Fibroblast of skin of right quadriceps (primary cell): ENCODE measurements around the gene KCNH1.

Experiments used
- DNase-seq: peaks from one replicate; pipeline ENCODE4 v3.0.0-alpha.2; 2013

KCNH1 gene

DNA sequence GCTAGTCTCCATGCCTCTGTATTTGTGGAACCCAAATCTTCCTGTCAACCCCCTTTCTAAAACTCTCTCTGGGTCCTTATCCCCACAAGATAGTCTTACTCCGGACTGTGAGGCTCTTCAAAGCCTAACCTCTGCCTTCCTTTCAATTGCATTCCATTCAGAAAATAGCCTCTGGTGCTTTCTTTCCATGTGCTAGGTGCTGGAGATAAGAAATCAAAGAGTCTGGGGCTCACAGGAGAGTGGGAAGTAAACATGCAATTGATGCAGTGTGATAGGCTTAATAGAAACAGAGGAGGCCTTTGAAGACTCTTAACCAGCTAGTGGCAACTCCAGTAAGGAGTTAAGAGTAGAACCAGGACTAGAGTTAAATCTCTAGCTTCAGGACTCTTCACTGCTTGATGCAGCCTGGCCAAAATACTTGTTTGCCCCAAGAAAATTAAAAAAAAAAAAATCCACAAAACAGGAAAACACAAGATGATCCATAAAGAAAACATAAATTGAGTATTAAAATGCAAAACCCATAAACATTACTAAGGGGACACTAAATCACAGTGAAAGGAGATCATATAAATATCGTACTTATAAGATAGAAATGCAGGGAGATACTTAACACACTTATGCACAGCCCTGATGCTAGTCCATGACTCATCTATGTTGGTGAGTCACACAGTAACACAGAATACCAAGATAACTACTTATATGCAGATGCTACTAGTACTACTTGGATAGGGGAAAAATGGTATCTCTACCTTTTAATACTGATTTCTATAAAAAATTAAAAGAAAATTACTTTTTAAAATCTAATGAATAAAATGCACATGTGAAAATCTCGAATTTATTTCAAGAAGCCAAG is 341.5 kb downstream of the KCNH1 start:
- DNase-seq: peak; percentile 81

DNA sequence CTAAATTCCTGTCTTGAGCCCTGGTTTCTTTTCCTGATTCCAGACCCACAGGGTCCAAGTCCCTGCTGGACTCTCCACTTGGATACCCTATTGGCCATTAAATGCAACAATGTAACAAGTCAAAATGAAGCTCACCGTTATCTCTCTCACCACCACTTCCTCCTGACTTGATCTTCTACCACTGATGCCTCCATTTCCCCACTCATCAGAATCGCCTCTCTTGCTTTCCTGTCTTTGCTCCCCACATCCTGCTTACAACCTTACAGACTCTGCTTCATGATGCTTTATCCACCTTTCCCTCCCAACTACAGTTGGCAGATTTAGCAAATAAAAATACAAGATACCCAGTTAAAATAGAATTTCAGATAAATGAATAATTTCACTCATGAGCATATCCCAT is 343.8 kb downstream of the KCNH1 start:
- DNase-seq: no peak

DNA sequence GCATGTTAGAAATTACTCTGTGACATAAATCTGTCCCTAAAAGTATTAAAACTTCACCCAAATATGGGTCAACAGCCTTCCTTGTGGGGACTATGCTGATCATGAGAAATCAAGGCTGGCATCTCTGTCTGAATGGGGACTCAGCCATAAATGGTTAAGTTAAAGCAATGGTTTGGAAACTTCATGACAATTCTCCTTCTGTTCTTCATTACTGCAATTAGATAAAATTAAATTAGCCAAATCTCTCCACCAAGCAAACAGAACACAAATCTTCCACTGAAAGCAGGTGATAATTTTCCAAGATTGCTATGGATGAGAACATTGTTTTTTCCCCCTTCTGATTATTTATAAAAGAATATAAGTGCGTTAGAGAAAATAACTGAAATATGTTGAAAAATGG is 346.1 kb downstream of the KCNH1 start:
- no peak for DNase-seq

DNA sequence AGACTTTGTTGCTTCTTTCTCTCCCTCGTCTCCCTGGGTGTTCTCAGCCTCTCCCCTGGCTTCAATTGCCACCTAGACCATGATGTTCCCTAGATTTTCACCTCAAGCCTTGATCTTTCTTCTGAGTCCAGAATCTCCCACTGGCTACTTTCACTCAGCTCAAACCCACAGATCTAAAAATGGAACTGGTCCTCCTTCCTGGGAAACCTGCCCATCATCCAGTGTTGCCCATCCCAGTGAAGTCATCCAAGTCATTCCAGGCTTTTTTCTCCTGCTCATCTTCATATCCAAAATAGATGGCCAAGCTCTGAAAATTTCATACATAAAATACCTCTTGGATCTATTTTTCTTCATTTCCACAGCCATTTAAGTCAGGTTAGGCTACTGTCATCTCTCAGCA is 347.4 kb downstream of the KCNH1 start:
- DNase-seq: no peak

DNA sequence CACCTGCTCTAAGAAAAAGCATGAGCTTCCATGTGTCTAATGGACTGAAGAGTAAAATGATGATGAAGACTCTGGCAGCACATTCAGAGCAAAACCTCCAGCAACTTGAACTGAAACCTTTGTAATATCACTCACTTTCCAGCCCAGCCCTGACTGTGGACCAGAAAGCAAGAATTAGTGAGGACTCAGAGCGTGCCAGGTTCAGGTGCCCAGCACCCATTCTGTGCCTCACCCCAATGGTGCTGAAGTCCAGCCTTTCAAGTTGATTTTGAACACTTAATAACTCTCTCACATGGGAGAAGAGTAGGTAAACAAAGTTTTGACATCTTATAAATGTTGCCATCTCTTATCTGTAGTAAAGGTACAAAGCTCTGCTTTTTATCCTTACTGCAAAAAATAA is 350.0 kb downstream of the KCNH1 start:
- DNase-seq: no peak

DNA sequence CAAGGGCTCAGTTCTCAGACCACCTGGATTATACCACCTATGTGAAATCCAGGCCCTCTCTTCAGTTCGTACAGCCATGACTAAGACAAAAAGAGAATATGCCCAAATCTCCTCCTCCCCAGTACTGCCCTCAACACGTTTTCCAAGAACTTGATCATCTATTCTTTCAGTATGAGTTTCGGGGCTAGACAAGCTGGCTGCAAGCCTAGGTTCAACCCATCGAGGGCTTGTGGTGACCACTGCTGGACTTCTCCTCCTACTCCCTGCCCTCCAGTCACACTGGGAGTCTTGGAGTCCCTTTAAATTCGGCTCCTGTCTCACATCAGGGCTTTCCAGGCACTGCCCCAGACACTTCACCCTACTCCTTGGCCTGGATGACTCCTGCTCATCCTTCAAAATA is 352.3 kb downstream of the KCNH1 start:
- no peak for DNase-seq

DNA sequence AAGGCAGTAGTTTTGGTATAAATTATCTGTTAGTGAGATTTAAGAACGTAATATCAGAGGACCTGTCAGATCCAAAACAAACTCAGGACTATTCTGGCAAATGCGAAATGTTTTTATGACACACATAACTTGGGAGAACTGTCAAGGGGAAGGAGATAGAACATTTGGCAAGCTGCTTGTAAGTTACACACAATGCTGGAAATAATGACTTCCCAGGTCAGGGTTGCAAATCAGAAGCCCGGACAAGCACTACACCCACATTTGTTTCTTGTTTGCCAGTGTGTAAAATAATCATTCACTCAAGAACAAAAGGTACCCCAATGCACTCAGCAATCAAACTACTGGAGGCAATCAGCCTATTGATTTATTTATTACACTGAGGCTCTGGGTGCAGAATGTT is 354.7 kb downstream of the KCNH1 start:
- DNase-seq: no peak

DNA sequence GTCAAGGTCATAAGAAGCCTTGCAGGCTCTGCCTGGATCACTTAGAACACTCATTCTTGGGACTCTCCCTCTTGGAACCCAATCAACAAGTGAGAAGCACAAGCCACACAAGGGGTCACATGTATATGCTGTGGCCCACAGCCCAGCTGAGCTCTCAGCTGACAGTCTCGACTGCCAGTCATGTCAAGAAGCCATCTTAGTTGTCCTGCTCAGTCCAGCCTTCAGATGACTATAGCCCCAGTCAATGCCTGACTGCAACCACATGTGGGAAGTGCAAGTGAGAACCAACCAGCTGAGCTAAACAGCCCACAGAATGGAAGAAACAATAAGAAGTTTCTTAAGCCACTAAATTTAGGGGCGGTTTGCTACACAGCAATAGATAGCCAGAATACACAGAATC is 356.0 kb downstream of the KCNH1 start:
- DNase-seq: no peak

DNA sequence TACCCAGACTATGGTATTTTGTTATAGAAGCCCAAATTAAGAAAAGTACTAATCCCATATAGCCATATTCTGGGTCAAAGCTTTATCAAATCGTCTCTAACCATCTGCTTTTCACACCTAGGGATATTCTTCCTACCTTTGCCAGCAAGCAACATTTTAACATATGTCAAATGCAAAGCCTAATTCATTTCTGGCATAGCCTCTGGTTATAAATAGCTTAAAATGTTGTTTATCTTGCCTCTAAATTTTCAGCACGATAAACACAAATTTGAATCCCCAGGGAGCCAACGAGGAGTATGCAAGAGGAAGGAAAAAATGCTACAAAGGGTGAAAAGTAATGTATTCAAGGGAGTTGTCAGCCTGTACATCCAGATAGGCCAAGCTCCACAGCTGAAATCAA is 357.2 kb downstream of the KCNH1 start:
- DNase-seq: no peak

DNA sequence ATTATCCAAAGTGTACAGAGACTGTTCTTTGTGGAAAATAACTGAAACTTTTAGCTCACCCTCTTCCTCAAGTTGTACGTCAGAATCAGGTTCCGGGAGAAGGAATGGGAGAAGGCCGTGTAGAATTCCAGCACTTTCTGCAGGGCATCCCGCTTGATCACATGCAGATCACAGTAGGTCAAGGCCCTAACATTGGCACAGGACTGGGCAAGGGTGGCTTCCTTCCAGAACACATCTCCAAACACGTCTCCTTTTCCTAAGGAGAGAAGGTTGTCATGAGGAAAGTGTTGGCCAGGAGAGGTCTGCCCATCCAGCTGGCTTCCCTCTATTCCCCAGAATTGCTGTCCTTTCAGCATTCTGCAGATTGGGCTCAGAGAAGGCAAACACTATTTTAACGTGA is 358.7 kb downstream of the KCNH1 start:
- DNase-seq: no peak

DNA sequence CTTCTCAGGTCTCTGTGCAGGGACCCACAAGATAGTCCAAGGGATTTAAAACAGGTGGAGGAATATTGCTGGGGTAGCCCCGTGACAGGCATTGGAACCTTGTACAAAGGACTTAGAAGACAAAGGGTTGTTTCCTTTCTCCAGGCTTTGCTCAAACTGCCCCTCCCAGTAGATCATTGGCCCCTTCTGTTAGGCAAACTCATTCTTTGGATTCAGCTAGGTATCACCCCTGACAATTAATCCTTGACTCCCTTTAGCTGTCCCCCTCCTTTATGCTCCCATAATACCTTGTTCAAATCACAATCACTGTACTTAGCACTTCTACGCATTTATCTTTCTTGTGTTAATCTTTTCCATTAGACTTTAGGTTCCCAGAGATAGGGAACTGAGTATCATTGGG is 360.5 kb downstream of the KCNH1 start:
- no peak for DNase-seq

DNA sequence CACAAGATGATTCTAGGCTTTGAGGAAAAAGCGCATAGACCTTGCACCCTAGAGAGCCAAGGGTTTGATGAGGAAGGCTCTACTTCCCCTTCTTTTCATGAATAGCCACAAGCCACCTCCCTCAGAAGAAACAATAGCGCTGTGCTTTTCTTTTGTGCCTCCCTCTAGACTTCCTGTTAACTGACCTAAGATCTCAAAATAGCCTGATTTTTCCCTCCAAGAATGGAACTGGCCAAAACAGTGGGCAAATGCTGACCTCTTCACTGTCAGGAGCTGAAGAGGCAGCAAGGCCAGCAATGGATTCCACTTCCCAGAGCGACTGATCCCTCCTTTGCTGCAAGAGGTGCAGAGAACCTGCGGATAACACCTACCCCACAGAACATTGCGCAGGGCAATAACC is 362.8 kb downstream of the KCNH1 start:
- no peak for DNase-seq

DNA sequence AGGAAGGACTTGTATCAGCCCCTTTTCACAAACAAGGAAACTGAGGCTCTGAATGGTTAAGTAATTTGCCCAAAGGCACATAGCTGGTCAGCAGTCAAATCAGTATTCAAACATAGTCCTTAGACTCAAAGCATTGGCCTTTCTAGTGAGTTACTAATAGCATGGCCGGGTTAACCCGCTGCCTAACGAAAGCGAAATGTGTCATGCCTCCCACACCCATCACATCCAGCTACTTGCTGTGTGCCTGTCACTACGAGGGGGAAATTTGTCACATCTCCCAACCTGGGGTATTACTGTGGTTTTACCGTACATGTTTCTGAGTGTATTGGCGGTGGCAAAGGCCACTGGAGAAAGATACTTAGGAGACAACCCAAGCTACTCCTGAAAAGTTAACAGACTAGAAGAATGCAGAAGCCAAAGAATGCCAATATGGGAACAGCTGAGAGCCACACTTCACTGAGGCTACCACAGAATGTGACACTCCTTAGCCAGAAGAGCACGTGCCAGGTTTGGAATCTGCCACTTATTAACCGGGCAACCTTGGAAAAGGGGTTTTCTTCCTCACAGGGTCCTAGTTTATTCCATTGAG is 363.5 kb downstream of the KCNH1 start:
- no peak for DNase-seq

DNA sequence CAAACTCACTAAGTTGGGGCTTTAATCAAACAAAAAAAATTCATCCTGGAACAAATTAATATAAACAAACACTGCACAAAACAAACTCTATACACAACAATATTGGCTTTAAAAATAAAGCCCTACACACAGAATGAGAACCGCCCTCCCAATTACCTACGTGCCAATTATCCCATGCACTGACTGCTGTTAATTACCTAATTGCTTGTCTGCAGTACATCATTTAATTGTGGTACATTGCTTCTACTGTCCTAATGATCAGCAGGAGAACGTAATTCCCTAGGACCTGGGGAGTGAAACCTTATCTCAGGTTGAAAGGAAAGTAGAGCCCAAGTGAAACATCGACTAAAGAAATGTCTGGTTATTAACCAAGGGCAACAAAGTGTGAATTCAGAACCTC is 364.5 kb downstream of the KCNH1 start:
- DNase-seq: no peak

DNA sequence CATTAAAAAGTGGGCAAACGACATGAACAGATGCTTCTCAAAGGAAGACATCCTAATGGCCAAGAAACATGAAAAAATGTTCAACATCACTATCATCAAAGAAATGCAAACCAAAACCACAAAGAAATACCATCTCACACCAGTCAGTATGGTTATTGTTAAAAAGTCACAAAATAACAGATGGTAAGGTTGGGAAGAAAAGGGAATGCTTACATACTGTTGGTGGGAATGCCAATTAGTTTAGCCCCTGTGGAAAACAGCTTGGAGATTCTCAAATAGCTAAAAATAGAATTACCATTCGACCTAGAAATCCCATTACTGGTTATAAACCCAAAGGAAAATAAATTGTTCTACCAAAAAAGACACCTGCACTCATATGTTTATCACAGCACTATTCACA is 369.4 kb downstream of the KCNH1 start:
- no peak for DNase-seq

DNA sequence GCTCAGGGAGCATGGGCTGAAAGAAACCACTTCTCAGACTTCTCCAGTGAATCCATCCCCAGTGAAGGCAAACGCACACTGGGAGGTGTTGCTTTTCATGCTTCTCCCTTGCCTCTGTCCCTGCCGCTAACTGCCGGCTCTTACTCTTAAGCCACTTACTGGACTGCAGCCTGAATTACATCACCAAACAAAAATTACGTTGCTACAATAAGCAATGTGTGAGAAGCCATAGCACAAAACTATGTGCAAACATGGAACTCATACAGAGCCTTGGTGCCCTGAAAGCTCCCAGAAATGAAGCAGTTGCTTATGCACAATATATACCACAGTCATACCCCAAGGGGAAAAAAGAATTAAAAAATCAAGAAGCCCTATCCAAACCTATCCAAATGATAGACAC is 375.2 kb downstream of the KCNH1 start:
- no peak for DNase-seq

DNA sequence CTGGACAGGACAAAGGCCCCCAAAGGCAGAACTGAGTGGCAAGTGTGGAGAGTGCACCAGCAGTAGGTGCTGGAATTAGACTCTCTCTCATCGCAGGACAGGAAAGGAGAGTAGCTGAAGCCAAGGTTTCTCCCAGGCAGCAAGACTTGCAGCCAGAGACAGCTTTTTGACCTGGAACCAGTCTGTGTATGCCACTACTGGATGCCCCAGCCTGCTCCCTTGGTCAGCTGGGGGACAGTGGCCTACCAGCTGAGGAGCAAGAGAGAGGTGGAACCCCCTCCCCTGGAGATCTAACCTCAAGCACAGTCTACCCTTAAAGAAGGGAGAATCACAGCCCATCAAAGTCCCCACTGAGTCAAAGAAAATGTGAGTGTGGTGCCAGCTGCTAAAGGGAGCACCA is 375.7 kb downstream of the KCNH1 start:
- no peak for DNase-seq

DNA sequence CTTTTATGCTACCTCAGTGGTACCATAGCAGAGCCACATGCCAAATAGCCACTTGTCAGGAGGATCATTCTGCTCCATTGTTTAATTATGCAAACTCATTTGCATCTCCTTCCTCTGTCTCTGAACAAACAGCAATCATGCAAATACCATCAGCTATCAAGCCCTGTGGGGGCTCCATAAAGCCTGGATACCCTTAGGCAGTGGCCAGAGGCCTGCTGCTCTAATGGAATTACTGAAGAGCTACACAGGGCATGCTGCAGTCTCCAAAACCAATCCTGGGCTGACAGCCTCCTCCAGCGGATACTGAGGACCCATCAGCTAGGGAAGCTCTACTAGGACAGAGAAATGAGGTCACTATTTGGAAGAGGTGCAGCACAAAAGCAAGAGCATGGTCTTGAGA is 376.3 kb downstream of the KCNH1 start:
- DNase-seq: no peak

DNA sequence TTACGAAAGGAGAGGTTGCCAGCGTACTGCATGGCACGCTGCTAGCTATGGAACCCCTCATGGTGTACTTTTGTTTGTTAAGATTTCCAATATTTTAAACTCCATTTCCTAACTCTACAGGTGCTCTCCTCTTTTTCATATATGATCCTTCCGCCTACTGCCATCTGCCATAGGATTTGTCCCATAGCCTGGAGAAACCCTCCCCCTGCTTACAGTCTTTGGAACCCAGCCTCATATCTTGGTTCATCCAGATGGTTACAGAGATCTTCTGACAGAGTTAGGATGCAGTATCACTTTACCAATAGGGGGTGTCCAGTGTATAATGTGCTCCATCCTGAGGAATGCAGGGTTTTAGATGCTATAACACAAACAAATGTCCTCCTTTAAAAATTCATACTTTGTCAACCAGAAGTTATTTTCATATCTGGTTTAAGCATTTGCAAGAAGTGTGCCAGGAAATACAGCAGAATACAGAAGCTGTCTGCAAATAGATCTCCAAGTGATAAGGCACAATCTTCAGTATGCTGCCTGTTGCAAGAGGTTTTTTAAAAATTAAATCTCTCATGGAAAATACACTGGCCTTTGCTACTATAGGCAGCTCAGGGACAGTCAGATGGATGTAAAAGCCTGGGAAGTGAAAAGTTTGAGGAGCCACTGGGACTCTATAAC is 377.8 kb downstream of the KCNH1 start:
- no peak for DNase-seq

DNA sequence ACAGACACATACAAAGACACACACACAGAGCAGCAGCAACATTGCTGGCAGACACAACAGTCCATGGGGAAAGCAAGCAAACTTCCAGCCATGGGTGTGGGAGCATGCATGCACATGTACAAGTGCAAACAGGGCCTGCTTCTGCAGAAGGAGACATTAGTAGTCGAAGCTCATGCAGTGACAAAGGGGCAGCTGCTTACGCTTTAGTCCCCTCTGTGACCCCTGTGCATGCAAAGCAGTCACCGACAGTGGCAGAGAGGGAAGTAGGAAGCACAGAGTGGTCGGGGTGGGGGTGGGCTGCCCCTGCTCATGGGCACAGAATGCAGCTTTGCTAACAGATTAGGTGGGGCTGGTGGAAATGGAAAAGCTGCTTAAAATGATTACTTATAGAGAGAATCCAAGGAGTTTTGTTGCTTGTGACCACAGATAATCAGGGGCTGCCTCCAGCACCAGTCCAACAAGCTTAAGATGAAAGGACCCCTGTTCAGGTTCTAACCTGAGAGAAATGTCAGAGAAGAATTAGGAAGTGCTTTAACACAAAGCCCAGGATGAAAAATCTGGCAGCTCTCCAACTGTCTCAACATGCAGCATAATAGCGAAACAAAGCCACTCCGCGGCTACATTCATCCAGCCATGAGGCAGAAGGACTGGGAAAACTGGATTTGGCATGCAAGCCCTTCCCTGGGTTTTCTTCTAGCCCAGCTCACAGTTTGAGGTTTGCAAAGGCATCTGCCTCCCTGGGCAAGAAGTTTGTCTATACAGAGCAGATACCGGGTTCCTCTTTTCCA is 378.9 kb downstream of the KCNH1 start:
- DNase-seq: no peak

DNA sequence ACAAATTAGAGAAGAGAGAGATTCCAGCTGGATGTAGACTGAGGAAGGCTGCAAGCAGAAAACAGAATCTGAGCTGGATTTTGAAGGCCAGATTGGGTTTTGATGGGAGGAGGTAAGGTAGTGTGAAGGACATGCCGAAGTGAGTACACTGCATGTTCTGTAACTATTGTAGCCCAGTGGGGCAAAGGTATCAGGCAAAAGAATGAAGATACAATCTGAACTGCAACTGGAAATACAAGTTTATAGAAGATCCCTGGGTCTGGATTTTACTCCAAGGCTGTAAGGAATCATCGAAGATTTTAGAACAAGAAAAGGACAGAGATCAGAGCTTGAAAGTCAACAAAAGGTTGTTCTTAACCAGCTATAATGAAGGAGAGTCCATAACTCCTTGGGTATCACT is 382.0 kb downstream of the KCNH1 start:
- no peak for DNase-seq

DNA sequence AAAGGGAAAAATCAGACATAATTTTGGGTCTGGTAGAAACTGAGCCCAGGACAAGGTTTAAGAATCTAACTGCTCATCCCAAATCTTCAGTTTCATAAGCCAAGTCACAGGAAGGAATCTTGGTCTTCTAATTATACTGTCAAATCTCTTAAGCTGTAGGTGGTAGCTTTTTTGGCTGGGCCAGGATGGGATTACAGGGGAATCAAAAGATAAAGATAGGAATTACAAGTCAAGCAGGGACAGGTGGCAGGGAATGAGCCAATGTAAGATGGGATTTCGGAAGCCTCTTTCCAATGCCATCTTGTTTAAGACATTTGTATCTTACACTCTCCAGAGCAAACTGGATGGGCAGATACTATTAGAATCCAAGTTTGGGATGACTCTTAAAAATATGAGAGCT is 383.5 kb downstream of the KCNH1 start:
- no peak for DNase-seq

DNA sequence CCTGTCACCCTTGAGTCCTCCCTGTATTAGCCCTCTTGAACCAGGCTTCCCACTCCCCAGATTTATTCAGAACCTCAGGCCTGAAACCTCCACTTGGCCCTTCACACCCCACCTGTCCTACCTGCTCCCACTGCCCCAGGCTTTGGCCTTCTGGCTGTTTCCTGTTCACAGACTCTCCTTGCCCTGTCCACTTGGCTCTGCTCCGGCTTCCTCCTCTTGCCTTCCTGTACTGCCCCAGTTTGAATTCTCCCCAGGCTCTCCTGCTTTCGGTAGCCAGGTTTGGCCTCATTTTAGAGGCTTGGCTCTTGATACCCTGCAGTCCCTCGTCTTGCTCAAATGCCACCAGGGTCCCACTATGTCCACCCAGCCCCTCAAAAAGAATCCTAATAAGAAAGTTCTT is 385.2 kb downstream of the KCNH1 start:
- no peak for DNase-seq

DNA sequence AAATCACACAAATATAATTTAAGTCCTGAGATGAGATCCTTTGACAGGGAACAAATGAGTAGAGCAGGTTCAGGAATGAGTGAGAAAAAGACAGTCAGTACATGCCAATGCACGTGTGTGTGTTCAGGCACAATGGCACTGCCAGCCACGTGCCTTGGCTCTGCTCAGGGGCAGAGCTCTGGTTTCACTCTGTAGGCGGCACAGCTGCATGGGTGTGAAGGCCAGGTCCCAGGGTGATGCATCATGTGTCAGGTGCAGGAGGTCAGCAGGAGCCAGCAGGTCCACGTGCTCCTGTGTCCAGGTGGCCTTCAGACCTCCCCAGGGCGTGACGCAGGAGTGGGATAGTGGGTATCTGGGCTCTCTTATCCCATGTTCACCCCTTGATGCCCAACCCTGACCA is 386.1 kb downstream of the KCNH1 start:
- DNase-seq: no peak
